ENCODE results near the gene RPL14.
A peak's percentile ranks its signal among the peaks of the same experiment; 100 is the strongest.
"Not testable (repeated sequence)": the region's sequence is repeated elsewhere in the genome, so short reads cannot be mapped to it uniquely, and the experiment has no call there.

RPL14 gene

DNA sequence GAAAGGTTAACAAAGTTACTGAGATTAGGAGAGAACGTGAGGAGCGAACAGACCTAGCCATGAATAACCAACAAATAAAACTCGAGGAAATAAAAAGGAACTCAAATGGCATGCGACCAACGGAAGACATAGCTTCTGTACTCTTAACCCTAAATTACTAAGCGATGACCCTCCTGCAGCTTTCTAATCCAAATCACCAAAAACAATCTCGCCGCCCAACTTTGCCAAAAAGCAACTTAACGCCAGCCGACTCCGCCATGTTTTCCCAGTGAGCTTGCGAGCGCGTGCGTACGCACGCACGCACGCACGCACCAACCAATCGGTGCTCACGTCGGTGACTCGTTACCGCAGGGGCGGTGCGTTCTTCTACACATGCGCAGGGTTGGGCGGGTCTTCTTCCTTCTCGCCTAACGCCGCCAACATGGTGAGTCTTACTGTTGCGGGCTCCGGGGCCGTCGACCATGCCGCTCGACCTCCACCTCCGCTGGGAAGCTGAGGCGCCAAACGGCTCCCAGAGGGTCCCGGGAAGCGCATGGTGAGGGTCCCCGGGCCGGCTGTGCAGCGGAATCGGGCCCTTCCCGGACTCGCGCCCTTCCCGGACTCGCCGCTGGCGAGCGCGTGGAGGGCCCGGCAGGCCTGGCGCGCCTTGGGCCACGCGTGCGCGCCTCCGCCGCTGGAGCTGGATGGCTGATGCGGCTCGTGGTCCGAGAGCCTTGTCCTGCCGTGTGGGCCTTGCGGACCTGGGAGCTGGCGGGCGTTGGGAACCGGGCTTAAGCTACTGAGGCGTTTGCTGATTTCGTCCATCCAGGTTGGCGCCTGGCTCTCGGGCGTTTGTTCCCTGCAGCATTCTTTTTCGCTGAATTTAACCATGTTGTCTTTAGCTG lies at the start of gene RPL14:
Gene RPL14, plus strand, starts transcription at position 400 of the 884 bp plus-strand sequence. Its CDS starts 133 bp downstream, at position 533.
- DNase-seq = peak; percentile 98

DNA sequence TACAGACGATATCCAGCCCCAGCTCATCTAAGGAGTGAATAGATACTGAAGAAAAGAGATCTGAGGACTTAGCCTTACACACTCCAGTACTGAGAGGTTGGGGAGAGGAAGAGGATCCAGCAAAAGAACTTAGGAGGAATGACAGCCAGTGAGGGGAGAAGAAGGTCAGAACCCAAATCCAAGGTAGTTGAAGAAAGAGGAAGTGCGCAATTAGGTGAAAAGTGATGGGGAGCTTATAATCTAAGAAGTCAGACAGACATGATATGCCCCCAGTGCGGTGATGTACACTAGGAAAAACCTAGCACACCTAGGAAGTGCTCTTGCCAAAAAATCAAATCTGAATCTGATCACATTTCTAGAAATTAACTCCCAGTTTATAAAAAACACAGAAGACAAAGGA lies 49.5 kb upstream of the RPL14 start:
- no peak for DNase-seq

GRCh38 chr3:40414270-40414669 lies 42.9 kb upstream of the RPL14 start:
- DNase-seq = no peak

GRCh38 chr3:40417845-40418543 lies 39.1 kb upstream of the RPL14 start:
- no peak for DNase-seq

- DNase-seq = no peak
These were observed 34.3 kb upstream of the RPL14 start for GRCh38 chr3:40422861-40423260.

DNA sequence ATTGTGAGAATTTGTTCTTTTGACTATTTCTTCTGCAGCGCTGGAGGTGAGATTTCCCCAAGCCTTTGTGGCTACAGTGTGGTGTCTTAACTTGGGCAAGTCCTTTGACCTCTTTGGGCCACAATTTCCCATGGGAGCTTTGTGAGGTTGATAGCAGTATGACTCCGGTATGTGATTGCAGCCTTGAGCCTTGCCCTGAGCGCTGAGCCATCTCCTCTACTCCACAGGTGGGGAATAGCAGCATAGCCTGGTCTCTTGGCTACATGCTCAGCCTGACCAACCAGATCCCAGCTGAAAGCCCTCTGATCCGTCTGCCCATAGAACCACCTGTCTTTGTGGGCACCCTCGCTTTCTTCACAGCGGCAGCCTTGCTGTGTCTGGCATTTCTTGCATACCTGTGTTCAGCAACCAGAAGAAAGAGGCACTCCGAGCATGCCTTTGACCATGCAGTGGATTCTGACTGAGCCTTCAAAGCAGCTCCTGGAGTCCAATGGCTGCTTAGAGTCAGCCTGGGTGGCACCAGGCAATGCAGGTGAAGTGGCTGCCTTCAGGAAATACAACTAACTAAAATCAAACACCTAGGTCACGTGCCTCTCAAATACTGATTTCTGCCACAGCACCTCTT lies 30.0 kb upstream of the RPL14 start:
- DNase-seq = no peak

DNA sequence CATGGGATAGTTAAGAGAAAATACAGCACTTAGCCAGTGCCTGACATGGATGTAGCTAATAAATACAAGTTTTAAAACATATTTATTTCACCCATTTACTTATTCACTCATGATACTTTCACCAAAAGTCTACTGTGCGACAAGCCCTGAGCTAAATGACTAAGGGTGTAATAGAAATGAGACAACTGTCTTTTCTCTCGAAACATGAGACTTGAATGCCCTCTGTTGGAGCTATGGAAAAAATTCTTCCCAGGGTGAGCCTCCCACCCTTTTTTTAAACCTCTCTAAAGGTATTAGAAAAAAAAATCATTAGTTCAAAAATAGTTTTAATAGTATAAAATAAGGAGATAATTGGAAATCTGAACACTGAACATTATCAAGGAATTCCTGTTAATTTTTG lies 24.3 kb upstream of the RPL14 start:
- DNase-seq = no peak

- no peak for DNase-seq
These were observed 19.2 kb upstream of the RPL14 start for GRCh38 chr3:40437889-40438288.

GRCh38 chr3:40445062-40445461 lies 12.1 kb upstream of the RPL14 start:
- no peak for DNase-seq

GRCh38 chr3:40445880-40446279 lies 11.3 kb upstream of the RPL14 start:
- no peak for DNase-seq

GRCh38 chr3:40450438-40450837 lies 6.7 kb upstream of the RPL14 start:
- no peak for DNase-seq

DNA sequence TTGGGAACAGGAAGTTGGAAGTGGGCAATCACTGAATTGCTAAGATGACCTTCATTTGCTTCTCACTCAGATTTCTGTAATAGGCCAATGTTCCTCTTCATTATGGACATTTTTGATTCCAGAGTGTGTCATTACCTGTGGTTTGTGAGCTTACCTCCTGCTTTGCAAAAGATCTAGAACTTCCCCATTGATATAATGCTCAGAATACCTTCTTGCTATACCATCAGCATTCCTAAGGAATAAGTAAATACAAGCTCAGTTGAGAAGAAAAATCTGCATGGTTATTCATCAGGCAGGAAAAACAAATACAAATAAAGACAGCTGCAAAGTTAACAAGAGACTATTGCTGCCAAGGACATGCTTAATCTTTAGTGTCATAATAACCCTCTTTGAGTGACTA lies 5.6 kb upstream of the RPL14 start:
- DNase-seq = no peak

GRCh38 chr3:40452057-40452456 lies 5.1 kb upstream of the RPL14 start:
- no peak for DNase-seq

GRCh38 chr3:40452562-40452875 lies 4.6 kb upstream of the RPL14 start:
- DNase-seq = no peak

- DNase-seq = peak; percentile 98
These were observed 4.0 kb upstream of the RPL14 start for GRCh38 chr3:40452876-40453730.

GRCh38 chr3:40453933-40454332 lies 3.2 kb upstream of the RPL14 start:
- DNase-seq = no peak

GRCh38 chr3:40455328-40455727 lies 1.8 kb upstream of the RPL14 start:
- DNase-seq = no peak

DNA sequence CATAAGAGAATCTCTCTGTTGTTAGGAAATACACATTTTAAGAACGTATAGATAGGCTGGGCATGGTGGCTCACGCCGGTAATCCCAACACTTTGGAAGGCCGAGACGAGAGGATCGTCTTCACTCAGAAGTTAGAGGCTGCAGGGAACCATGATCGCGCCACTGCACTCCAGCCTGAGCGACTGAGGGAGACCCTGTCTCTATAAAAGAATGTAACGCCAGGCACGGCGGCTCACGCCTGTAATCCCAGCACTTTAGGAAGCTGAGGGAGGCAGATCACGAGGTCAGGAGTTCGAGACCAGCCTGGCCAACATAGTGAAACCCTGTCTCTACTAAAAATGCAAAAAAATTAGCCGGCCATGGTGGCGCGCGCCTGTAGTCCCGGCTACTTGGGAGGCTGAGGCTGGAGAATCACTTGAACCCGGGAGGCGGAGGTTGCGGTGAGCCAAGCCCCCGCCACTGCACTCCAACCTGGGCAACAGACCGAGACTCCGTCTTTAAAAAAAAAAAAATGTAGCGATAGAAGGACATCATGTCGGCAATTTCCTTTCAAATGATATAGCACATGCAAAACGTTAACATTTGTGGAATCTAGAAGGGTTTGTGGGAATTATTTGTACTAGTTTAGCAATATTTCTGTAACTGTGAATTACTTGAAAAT lies 730 bp upstream of the RPL14 start:
- DNase-seq = no peak

DNA sequence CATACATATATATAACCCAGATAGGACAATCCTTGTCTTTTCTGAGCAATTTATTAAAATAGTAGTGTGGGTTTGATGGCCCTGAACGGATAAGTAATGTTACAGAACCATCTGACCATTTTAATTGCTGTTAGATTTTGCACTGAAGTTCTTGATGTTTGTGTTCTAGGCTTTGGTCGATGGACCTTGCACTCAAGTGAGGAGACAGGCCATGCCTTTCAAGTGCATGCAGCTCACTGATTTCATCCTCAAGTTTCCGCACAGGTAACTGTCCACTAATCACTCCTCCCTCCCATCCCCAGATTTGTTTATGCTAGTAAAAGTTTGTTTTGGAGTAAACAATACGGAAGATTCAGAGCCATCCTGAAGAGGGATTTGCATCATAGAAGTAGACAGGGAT lies 1.3 kb downstream of the RPL14 start:
- DNase-seq = no peak

DNA sequence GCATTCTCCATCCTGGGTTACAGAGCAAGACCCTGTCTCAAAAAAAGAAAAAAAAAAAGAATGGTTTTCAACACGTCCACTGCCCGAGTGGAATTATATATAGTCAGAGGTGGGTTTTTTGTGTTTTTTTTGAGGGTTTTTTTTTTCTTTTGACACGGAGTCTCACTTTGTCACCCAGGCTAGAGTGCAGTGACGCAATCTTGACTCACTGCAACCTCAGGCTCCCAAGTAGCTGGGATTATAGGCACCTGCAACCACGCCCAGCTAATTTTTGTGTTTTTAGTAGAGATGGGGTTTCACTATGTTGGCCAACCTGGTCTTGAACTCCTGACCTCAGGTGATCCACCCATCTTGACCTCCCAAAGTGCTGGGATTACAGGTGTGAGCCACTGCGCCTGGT lies 3.3 kb downstream of the RPL14 start:
- DNase-seq = not testable (repeated sequence)

- no peak for DNase-seq
These were observed 4.0 kb downstream of the RPL14 start for GRCh38 chr3:40461161-40461560.

- DNase-seq = not testable (repeated sequence)
These were observed 5.7 kb downstream of the RPL14 start for GRCh38 chr3:40462838-40463237.

All from activated effector memory CD4-positive, alpha-beta T cell treated with anti-CD3 and anti-CD28 coated beads, Interleukin-2, amount 50 U/mL, for 16 hours (primary cell).